ENCODE data around the gene LY6G6F. TPM values are rescaled to one million over a fixed set of nuclear protein-coding genes. Genes with fewer than 3 reads are reported as not detected.

LY6G6F gene
- total RNA-seq, 2 donors from 2014 or later: 3.7 TPM; not detected in 1

DNA sequence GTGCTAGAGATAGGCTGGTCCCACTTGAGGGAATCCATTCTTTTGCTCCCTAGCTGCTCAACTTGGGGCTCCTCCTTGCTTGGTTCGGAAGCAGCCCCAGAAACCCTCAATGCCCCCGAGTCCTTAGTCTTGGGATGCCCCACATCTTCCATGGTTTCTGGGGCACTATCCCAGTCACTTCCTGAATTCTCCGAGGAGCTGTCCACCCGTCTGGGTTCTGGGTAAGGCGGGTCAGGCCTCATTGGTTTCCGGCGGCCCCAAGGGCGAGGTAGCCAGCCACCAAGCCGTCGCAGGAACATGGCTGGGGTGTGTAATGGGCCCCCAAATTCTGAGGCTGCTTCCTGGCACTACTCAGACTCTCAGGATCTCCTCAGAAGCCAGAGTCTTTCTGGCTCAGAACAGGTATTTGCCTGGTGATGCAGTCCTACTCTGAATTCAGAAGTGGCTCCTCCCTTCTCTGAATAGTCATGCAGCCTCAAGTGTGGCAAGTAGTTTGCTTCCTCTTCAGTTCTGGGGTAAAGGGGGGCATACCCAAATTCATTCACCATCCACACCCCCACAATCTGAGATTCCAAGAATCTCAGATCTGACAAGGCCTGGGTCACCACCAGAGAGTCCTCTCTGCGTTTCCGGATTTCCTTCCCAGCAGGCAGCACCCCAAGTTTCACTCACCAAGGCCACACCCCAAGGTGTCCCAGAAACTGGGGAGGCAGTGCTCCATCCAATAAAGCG, 46.9 kb upstream of the LY6G6F start:
- Histone ChIP-seq H3K9me3 (no peaks in the 10 kb centered on the region), H3K4me1 (replicated peaks) (peaks cover 24% of the 10 kb centered on the region), H3K27ac (peak overlapping the region; percentile 76 to 87), H3K27me3 (replicated peaks; ENCODE audit: insufficient read depth) (no peaks in the 10 kb centered on the region), H3K4me3 (peak overlapping the region; percentile 57 to 58), H3K36me3 (no peaks in the 10 kb centered on the region)
- DNase-seq (ENCODE audit: low spot score): no peak
- TF ChIP-seq, protein P1, sequence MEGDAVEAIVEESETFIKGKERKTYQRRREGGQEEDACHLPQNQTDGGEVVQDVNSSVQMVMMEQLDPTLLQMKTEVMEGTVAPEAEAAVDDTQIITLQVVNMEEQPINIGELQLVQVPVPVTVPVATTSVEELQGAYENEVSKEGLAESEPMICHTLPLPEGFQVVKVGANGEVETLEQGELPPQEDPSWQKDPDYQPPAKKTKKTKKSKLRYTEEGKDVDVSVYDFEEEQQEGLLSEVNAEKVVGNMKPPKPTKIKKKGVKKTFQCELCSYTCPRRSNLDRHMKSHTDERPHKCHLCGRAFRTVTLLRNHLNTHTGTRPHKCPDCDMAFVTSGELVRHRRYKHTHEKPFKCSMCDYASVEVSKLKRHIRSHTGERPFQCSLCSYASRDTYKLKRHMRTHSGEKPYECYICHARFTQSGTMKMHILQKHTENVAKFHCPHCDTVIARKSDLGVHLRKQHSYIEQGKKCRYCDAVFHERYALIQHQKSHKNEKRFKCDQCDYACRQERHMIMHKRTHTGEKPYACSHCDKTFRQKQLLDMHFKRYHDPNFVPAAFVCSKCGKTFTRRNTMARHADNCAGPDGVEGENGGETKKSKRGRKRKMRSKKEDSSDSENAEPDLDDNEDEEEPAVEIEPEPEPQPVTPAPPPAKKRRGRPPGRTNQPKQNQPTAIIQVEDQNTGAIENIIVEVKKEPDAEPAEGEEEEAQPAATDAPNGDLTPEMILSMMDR (IDR thresholded peaks at IDR 0.05): no peak
- TF ChIP-seq POLR2A (IDR thresholded peaks at IDR 0.05): no peak
- TF ChIP-seq POLR2AphosphoS5 (IDR thresholded peaks at IDR 0.05): no peak
- intact Hi-C loops (cut with DNase I): no loop called here
- 16% methylated on average over 13 of the region's 13 CpGs for WGBS

DNA sequence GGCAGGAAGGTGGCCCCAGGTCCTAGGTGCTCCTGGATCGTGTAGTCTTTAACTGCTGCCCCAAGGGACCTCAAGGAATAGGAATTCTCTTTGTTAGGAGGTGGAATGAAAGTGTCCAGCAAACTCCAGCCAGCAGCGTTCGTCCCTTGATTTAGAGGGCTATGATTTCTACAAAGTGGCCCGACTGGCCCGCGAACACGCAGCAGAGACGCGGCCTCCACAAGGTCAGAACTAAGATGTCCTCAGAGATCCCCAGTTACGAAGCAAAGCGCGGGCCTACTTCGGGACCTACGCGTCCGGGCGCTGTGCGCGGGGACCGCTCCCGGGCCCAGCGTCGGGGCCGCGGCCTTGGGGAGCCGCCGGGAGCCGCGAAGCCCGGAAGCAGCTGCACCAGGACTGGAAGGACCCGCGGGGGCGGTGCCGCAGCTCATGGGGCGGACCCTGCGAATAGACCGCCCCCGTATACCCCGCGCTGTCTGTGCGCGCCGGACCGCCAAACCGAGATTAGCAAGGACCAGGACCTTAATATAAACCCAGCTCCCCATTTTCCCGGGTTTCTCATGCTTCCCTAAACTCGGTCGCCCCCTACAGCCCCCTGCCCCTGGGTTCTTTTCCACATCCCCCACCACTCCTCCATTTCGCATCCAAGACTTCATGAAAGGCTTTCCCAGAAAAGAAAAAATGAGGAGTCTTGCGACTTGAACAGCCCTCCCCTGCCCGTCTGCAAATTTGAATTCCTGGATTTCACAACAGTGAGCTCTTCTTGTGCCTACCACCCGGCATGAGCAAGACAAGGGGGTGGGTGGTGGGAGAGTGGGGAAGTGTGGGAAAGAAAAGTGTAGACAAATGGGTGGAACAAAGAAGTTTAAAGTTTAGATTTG, 46.0 kb upstream of the LY6G6F start, which contains the start of gene C6orf47:
Gene C6orf47 (minus strand): TSS at position 398 of the 881 bp plus-strand sequence. CDS start 831 bp downstream, outside the sequence.
- H3K27ac ChIP-seq: peak within 1 kb of the TSS; percentile 76 to 87
- peaks cover 24% of the 10 kb centered on the region for H3K4me1 ChIP-seq (replicated peaks)
- H3K9me3 ChIP-seq: no peaks in the 10 kb centered on the region
- WGBS: under 1% methylated on average over 47 of the region's 52 CpGs
- peak; percentile 81 for DNase-seq (ENCODE audit: low spot score)
- TF ChIP-seq POLR2AphosphoS5 (IDR thresholded peaks at IDR 0.05) (peak; percentile 71), POLR2A (IDR thresholded peaks at IDR 0.05) (peak; percentile 84)
- TF ChIP-seq, protein P1 (IDR thresholded peaks at IDR 0.05): peak in 2 of 4 experiments; percentile 5 to 14
- H3K36me3 ChIP-seq: no peaks in the 10 kb centered on the region
- H3K27me3 ChIP-seq (replicated peaks; ENCODE audit: insufficient read depth): no peaks in the 10 kb centered on the region
- H3K4me3 ChIP-seq: peak within 1 kb of the TSS; percentile 57 to 58
- intact Hi-C loops (cut with DNase I): no loop called here

DNA sequence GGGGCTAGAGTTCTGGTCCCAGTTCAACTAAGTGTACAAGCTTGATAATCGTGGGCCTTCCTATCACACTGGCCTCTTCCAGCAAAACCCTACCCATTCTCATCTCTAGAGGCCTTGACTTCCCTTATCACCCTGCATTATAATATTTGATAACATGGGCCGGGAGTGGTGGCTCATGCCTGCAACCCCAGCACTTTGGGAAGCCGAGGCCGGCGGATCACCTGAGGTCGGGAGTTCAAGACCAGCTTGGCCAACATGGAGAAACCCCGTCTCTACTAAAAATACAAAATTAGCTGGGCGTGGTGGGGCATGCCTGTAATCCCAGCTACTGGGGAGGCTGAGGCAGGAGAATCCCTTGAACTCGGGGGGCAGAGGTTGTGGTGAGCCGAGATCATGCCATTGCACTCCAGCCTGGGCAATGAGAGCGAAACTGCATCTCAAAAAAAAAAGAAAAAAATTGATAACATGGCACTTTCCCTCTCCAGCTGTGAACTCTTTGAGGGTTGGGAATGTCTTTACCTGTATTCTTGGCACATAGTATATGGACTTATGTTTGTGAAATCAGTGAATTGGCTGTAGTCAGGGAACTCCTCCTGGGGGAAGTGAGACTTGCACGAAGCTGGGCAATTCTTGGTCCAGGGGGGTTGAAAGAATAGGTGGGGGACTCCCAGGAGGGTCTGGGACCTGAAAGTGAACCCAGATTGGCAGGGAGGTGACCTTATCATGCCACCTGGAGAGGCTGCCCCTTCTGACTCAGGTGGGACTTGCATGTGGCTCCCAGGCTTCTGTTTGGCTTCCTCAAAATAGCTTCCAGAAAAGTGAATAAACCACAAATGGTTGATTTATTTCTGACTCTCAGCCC, 45.2 kb upstream of the LY6G6F start:
- peaks cover 24% of the 10 kb centered on the region for H3K4me1 ChIP-seq (replicated peaks)
- no peaks in the 10 kb centered on the region for H3K9me3 ChIP-seq
- intact Hi-C loops (cut with DNase I): no loop called here
- WGBS: 82% methylated on average over 12 of the region's 12 CpGs
- no peak for TF ChIP-seq POLR2A (IDR thresholded peaks at IDR 0.05)
- peak overlapping the region in 1 of 2 donors; percentile 58 for H3K4me3 ChIP-seq
- peak overlapping the region; percentile 76 to 87 for H3K27ac ChIP-seq
- no peaks in the 10 kb centered on the region for H3K36me3 ChIP-seq
- H3K27me3 ChIP-seq (replicated peaks; ENCODE audit: insufficient read depth): no peaks in the 10 kb centered on the region
- no peak for DNase-seq (ENCODE audit: low spot score)

DNA sequence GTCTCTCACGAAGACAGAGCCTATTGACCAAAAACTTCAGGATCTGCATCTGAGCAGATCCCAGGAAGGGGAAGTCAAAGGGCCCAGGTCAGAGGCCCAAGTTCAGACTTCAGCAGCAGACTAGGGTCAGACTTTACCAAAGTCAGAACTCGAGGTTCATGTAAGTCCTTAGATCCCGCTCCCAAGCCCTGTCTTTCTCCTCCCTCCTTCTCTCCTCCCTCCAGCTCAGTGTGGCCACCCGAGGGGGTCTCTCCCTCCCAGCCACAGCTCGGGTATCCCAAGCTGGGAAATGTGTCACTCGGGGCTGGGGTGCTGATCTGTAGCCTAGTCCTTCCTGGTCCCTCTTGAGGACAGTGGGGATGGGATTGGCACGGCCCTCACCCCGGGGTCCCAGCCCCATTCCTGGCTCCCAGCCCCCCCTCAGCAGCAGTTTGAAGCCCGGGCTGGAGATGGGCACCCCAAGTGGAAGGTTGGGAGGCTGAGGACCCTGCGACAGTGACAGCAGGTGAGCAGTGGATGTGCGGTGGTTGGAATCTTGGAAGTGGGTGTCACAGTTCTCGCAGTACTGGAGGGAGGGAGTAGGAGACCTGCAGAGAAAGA, 44.4 kb upstream of the LY6G6F start:
- no peak overlapping the region for H3K4me3 ChIP-seq
- WGBS: 83% methylated on average over 12 of the region's 12 CpGs
- no peaks in the 10 kb centered on the region for H3K36me3 ChIP-seq
- peaks cover 30% of the 10 kb centered on the region for H3K4me1 ChIP-seq (replicated peaks)
- H3K27ac ChIP-seq: no peak overlapping the region
- no peak for DNase-seq (ENCODE audit: low spot score)
- no peaks in the 10 kb centered on the region for H3K9me3 ChIP-seq
- intact Hi-C loops (cut with DNase I): no loop called here
- H3K27me3 ChIP-seq (replicated peaks; ENCODE audit: insufficient read depth): no peaks in the 10 kb centered on the region
- TF ChIP-seq POLR2A (IDR thresholded peaks at IDR 0.05) (no peak), POLR2AphosphoS5 (IDR thresholded peaks at IDR 0.05) (no peak)
- TF ChIP-seq, protein P1 (IDR thresholded peaks at IDR 0.05): no peak

Measured in prostate gland (tissue), 2 donors.